Caki2 (cell line): ENCODE data around the gene ZNF79. TPM values are rescaled to one million over a fixed set of nuclear protein-coding genes. Genes with fewer than 3 reads are reported as not detected.

Experiments
- DNase-seq: peaks from one replicate; pipeline ENCODE4 v3.0.0-alpha.2; 2015; ENCODE audit warnings: low read depth
- in situ Hi-C: cut with HindIII; loops from 2 replicates; pipeline ENCODE4 v1.10.0; 2016; ENCODE audit warnings: low sequenced_read_pairs, low pct_unique_long_range_greater_than_20kb, mixed read lengths
- total RNA-seq: library from RNA; depleted of rRNA; stranded (reverse); fragments of >200 nt; shearing (Covaris generic); gene quantifications from 2 replicates; pipeline ENCODE4 v1.2.3, GENCODE V29; 2014; ENCODE audit warnings: low replicate concordance

Gene ZNF79
- total RNA-seq, 1 experiment from 2014 or later: 2.8 TPM

GRCh38 chr9:127396808-127397645 is 27.2 kb upstream of the ZNF79 start, which contains the start of gene SLC2A8:
SLC2A8 (plus strand) TSS chr9:127397169; CDS start chr9:127397231, 62 bp downstream.
- peak; percentile 99 for DNase-seq
- in situ Hi-C loops: no loop called here

DNA sequence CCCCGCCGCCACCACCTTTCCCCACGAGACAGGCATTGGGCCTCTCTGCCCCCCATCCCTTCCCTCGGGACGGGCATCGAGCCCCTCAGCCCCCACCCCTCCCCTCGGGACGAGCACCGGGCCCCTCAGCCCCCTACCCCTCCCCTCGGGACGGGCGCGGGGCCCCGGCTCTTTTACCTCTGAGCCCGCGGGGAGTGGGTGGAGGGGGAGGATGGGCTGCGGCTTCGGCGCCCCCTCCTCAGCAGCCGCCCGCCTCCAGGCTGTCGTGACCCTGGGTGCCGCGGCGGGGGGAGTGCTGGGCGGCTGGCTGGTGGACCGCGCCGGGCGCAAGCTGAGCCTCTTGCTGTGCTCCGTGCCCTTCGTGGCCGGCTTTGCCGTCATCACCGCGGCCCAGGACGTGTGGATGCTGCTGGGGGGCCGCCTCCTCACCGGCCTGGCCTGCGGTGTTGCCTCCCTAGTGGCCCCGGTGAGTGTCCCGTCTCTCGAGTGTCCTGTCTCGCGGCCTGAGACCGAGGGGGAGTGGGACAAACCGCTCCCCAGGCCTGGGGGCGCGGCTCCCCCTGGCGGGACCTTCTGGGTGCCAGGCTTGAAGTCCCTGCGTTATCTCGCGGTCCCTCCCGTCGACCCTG is 26.4 kb upstream of the ZNF79 start:
- peak; percentile 41 for DNase-seq

DNA sequence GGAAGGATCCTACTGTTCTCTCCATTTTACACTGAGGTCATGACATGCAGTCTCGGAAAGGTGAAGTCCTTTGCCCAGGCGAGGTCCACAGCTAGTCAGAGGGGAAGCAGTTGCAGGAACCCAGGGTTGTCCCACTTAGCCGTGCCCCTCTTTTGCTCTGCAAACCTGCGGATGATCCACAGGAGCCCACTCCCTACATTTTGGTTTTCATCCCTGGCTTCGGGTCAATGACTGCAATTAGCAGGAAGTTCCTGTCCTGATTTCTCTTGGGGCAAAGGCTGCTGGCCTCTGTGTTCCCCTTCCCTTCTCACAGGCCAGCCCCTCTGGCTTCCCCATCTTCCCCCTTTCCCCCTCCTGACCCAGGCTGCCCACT is 25.9 kb upstream of the ZNF79 start:
- in situ Hi-C loops: no loop called here
- DNase-seq: no peak

More for the DNA sequence above, 26.4 kb upstream of the ZNF79 start:
- in situ Hi-C loops: no loop called here

GRCh38 chr9:127398715-127399400 is 25.3 kb upstream of the ZNF79 start:
- no peak for DNase-seq
- in situ Hi-C loops: no loop called here

GRCh38 chr9:127399736-127400269 is 24.4 kb upstream of the ZNF79 start:
- in situ Hi-C loops: no loop called here
- DNase-seq: no peak

DNA sequence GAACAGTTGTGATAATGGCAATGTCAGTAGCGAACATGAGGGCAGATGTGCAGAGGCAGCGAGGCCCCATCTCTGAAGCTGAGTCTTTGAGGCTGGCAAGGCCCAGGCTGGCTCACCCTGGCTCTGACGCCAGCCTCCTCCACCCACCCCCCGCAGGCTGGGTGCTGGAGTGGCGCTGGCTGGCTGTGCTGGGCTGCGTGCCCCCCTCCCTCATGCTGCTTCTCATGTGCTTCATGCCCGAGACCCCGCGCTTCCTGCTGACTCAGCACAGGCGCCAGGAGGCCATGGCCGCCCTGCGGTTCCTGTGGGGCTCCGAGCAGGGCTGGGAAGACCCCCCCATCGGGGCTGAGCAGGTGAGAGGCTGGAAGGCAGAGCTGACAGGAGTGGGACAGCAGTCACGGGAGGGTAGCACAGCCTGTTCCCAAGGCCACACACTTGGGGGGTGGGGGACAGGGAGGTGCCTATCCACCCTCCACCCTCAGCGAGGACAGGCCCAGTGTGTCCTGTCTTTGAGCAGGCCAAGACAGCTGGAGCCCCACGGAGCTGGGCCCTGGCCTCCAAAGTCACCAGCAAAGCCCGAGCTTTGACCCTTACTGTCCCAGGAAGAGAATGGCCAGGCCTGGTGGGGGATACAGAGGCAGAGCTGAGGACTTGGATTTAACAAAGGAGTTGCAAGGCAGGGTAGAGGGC is 21.6 kb upstream of the ZNF79 start:
- no peak for DNase-seq
- in situ Hi-C loops: no loop called here

DNA sequence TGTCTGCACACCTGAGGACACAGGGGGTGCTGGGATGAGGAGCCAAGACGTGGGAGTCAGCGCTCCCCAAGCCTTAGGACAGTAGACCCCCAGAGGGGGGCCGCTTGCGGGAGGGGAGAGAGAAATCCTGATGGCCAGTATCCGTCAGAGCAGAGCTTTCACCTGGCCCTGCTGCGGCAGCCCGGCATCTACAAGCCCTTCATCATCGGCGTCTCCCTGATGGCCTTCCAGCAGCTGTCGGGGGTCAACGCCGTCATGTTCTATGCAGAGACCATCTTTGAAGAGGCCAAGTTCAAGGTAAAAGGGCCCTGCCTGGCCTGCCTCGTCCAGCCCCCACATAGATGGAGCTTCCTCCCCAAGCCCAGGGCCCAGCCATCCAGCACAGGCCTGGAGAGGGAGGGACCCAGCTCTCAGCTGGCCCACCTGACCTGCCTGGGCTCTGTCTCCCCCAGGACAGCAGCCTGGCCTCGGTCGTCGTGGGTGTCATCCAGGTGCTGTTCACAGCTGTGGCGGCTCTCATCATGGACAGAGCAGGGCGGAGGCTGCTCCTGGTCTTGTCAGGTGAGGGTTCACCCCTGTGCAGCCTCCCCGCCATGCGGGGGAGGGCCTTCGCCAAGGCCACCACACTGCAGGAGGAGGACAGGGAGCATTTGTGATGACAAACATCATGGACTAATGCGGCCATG is 20.5 kb upstream of the ZNF79 start:
- no peak for DNase-seq
- in situ Hi-C loops: no loop called here

DNA sequence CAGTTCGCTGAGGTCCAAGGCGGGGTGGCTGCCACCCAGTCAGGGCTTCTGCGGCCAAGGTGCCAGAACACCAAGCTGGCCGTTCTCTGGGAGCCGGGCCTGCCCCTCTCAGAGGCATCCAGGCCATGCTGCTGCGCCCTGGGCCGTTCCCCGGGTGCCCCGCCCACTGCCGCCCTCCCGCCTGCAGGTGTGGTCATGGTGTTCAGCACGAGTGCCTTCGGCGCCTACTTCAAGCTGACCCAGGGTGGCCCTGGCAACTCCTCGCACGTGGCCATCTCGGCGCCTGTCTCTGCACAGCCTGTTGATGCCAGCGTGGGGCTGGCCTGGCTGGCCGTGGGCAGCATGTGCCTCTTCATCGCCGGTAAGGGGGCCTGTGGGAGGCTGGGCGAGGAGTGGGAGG is 19.6 kb upstream of the ZNF79 start:
- in situ Hi-C loops: no loop called here

GRCh38 chr9:127405344-127406125 is 18.6 kb upstream of the ZNF79 start:
- in situ Hi-C loops: no loop called here

More for the DNA sequence above, 19.6 kb upstream of the ZNF79 start:
- DNase-seq: no peak

DNA sequence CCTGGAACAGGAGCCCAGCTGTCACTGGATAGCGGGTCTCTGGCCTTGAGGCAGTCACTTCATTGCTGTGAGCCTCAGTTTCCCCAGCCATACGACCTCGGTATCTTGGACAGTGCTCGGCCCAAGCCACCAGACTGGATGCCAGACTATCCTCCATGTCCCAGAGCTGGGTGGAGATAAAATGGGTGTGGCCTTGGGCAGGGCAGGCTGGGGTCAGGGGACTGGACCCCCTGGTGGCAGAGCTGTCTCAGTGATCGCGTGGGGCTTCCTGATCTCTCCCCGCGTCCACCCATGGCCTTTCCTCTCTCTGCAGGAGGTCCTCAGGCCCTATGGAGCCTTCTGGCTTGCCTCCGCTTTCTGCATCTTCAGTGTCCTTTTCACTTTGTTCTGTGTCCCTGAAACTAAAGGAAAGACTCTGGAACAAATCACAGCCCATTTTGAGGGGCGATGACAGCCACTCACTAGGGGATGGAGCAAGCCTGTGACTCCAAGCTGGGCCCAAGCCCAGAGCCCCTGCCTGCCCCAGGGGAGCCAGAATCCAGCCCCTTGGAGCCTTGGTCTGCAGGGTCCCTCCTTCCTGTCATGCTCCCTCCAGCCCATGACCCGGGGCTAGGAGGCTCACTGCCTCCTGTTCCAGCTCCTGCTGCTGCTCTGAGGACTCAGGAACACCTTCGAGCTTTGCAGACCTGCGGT is 17.2 kb upstream of the ZNF79 start:
- no peak for DNase-seq
- in situ Hi-C loops: no loop called here

More at GRCh38 chr9:127405344-127406125, 18.6 kb upstream of the ZNF79 start:
- no peak for DNase-seq

- in situ Hi-C loops: no loop called here
- no peak for DNase-seq
These were observed 16.7 kb upstream of the ZNF79 start for GRCh38 chr9:127407492-127407843.

DNA sequence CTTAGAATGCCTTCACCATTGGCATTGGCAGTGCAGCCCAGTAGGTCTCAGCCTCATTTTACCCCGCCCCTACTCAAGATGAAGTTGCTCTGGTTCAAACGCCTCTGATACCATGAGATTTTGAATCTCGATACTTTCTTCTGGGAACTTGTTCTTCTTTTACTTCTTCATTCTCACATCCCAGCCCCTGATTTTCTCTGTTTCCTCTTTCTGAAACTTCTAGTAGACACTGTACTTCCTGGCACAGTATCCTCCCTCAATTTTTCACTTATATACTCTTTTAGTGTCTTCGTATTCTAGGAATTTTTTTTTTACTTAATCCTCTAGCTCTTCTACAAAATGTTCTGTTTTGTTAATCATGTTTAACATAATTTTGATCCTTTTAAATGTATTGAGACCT is 13.1 kb upstream of the ZNF79 start:
- in situ Hi-C loops: no loop called here
- no peak for DNase-seq

GRCh38 chr9:127415141-127415540 is 9.0 kb upstream of the ZNF79 start:
- in situ Hi-C loops: no loop called here
- DNase-seq: no peak

DNA sequence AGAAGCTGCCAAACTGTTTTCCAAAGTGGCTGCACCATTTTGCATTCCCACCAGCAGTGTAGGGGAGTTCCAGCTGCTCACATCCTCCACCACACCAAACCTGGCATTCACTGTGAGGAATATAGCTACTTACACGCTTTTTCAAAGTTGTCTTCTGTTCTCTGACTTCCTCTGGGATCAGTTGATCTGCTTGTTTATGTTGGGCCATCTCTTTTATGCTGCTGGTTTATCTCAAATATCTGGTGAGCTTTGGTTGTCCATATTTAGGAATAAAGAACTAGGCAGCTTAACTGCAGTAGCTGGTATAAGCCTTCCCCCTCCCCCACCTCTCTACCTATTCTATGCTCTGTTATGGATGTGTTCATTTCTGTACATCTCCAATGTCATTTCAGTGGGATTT is 8.5 kb upstream of the ZNF79 start:
- DNase-seq: no peak
- in situ Hi-C loops: no loop called here

DNA sequence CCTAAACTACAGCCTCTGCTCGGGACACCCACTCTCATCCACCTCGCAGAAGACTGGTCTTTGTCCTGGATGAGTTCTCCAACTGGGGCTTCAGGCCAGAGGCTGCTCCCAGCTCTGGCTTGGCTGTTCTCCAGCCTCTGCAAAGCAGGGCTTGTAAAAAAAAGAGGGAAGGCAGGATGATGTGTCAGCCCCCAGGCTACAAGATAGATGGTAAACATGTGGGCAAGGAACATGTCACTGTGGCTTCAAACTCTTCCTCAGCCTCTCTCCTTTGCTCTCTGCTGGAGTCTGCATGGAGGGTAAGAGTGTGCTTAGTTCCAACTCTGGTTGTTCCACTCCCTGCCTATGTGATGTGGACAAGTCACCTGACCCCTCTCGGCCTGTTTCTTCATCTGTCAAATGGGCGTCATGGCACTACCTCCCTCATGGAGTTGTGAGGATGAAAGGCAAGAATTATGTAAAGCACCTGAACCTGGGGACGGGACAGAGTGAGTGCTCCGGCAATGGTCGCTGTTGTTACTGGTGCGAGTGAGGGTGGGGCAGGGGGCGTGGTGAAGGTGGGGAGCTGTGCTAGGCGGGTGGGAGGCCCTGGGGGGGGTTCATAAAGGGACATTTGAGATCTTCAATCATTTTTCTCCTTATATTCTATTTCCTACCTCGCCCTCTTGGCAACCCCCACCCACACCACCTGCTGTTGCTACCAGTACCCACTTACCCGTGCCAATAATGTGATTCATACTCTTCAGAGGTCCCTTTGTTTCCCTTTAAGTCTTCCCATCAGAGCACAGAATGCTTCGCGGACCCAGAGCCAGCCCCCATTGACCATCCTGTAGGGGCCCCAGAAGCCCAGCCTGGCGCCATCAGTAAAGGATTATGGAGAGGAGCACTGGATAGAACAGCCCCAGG is 6.8 kb upstream of the ZNF79 start:
- DNase-seq: no peak

DNA sequence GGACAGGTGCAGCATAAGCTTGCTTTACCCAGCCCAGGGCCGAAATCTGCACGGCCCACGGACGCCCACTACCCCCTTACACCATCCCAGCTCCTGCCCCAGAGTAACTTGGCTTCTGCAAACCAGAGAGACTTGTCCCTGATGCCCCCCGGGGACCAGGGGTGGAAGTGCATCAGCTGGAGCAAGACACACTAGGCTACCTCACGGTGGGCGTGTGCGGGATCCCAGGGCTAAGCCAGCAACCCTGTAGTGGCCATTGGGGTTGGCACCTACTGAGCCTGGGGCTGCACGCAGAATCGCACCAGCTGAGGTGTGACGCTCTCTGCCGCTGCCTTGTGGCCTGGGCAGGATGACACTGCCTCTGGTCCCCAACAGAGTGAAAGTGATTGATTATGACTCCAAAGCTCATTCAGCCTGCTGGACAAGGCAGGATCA is 6.1 kb upstream of the ZNF79 start:
- in situ Hi-C loops: no loop called here
- DNase-seq: no peak

More for the DNA sequence above, 6.8 kb upstream of the ZNF79 start:
- in situ Hi-C loops: no loop called here
